ENCODE data around the gene SBK2.

Gene SBK2

GRCh38 chr19:55540619-55541018 is 3.7 kb upstream of the SBK2 start:
- no peaks in the 10 kb centered on the region for H3K79me2 ChIP-seq (ENCODE audit: low read length)
- H3K4me1 ChIP-seq (ENCODE audit: low read length), result no peaks in the 10 kb centered on the region
- TF ChIP-seq EZH2 (optimal IDR thresholded peaks at IDR 0.05; ENCODE audit: low read depth, low read length) (no peak), CTCF (IDR thresholded peaks at IDR 0.05; ENCODE audit: low read length) (no peak), EZH2phosphoT487 (IDR thresholded peaks at IDR 0.05; ENCODE audit: low read length) (no peak)
- no peaks in the 10 kb centered on the region for H4K20me1 ChIP-seq (ENCODE audit: insufficient read depth, low read length)
- H3K9me3 ChIP-seq (replicated peaks; ENCODE audit: insufficient read depth, low read length), result no peaks in the 10 kb centered on the region
- H3F3A ChIP-seq (ENCODE audit: insufficient read depth, low read length), result no peaks in the 10 kb centered on the region
- H3K9ac ChIP-seq (ENCODE audit: low read length), result no peak overlapping the region
- H3K9me2 ChIP-seq (replicated peaks; ENCODE audit: insufficient read depth, low read length), result no peaks in the 10 kb centered on the region
- H2AFZ ChIP-seq (ENCODE audit: low read length), result no peak overlapping the region
- no peaks in the 10 kb centered on the region for H3K36me3 ChIP-seq (replicated peaks; ENCODE audit: insufficient read depth, low read length)
- no peak overlapping the region for H3K4me3 ChIP-seq (ENCODE audit: low read length)
- peaks cover 69% of the 10 kb centered on the region for H3K27me3 ChIP-seq (replicated peaks; ENCODE audit: insufficient read depth, low read length)
- DNase-seq, result no peak
- H3K4me2 ChIP-seq (ENCODE audit: low read depth, low read length), result no peak overlapping the region
- no peak overlapping the region for H3K27ac ChIP-seq (ENCODE audit: low read length)

GRCh38 chr19:55539090-55539984 is 2.4 kb upstream of the SBK2 start:
- H3K4me3 ChIP-seq (ENCODE audit: low read length), result no peak overlapping the region
- H3K9me3 ChIP-seq (replicated peaks; ENCODE audit: insufficient read depth, low read length), result no peaks in the 10 kb centered on the region
- no peak overlapping the region for H3K9ac ChIP-seq (ENCODE audit: low read length)
- peaks cover 63% of the 10 kb centered on the region for H3K27me3 ChIP-seq (replicated peaks; ENCODE audit: insufficient read depth, low read length)
- H4K20me1 ChIP-seq (ENCODE audit: insufficient read depth, low read length), result no peaks in the 10 kb centered on the region
- H3K4me2 ChIP-seq (ENCODE audit: low read depth, low read length), result no peak overlapping the region
- H3K4me1 ChIP-seq (ENCODE audit: low read length), result no peaks in the 10 kb centered on the region
- no peaks in the 10 kb centered on the region for H3F3A ChIP-seq (ENCODE audit: insufficient read depth, low read length)
- H3K79me2 ChIP-seq (ENCODE audit: low read length), result no peaks in the 10 kb centered on the region
- H3K36me3 ChIP-seq (replicated peaks; ENCODE audit: insufficient read depth, low read length), result no peaks in the 10 kb centered on the region
- DNase-seq, result no peak
- H3K9me2 ChIP-seq (replicated peaks; ENCODE audit: insufficient read depth, low read length), result no peaks in the 10 kb centered on the region
- no peak overlapping the region for H2AFZ ChIP-seq (ENCODE audit: low read length)
- H3K27ac ChIP-seq (ENCODE audit: low read length), result no peak overlapping the region
- TF ChIP-seq EZH2phosphoT487 (IDR thresholded peaks at IDR 0.05; ENCODE audit: low read length) (no peak), CTCF (IDR thresholded peaks at IDR 0.05; ENCODE audit: low read length) (no peak), EZH2 (optimal IDR thresholded peaks at IDR 0.05; ENCODE audit: low read depth, low read length) (no peak)

- no peaks in the 10 kb centered on the region for H3F3A ChIP-seq (ENCODE audit: insufficient read depth, low read length)
- no peaks in the 10 kb centered on the region for H3K79me2 ChIP-seq (ENCODE audit: low read length)
- H3K27me3 ChIP-seq (replicated peaks; ENCODE audit: insufficient read depth, low read length), result peaks cover 62% of the 10 kb centered on the region
- no peak for TF ChIP-seq EZH2phosphoT487 (IDR thresholded peaks at IDR 0.05; ENCODE audit: low read length)
- TF ChIP-seq EZH2 (optimal IDR thresholded peaks at IDR 0.05; ENCODE audit: low read depth, low read length), result no peak
- TF ChIP-seq CTCF (IDR thresholded peaks at IDR 0.05; ENCODE audit: low read length), result no peak
- no peak overlapping the region for H3K27ac ChIP-seq (ENCODE audit: low read length)
- no peaks in the 10 kb centered on the region for H3K36me3 ChIP-seq (replicated peaks; ENCODE audit: insufficient read depth, low read length)
- H4K20me1 ChIP-seq (ENCODE audit: insufficient read depth, low read length), result no peaks in the 10 kb centered on the region
- no peak overlapping the region for H3K4me2 ChIP-seq (ENCODE audit: low read depth, low read length)
- DNase-seq, result no peak
- no peak overlapping the region for H3K9ac ChIP-seq (ENCODE audit: low read length)
- no peaks in the 10 kb centered on the region for H3K4me1 ChIP-seq (ENCODE audit: low read length)
- no peak overlapping the region for H3K4me3 ChIP-seq (ENCODE audit: low read length)
- no peaks in the 10 kb centered on the region for H3K9me3 ChIP-seq (replicated peaks; ENCODE audit: insufficient read depth, low read length)
- H3K9me2 ChIP-seq (replicated peaks; ENCODE audit: insufficient read depth, low read length), result no peaks in the 10 kb centered on the region
- no peak overlapping the region for H2AFZ ChIP-seq (ENCODE audit: low read length)
Measured at GRCh38 chr19:55538132-55538531, 1.2 kb upstream of the SBK2 start.

Data from MM.1S (cell line).